KOPT-K1 (cell line): Measurements from ENCODE around the gene CPLANE1.

Experiments used
- H3K27ac ChIP-seq: fragments of 200-600 bp; sonication (generic); 2 replicates; pipeline ENCODE4 v1.5.1; 2016; ENCODE audit warnings: antibody characterized with exemption, mild to moderate bottlenecking, low read depth, low read length; ENCODE audit not compliant: poor library complexity, severe bottlenecking
- H3K36me3 ChIP-seq: fragments of 200-600 bp; sonication (generic); 2 replicates; pipeline ENCODE4 v1.5.1; 2017; ENCODE audit warnings: antibody characterized with exemption, mild to moderate bottlenecking, low read length, moderate library complexity; ENCODE audit not compliant: insufficient read depth
- H3K9me3 ChIP-seq: fragments of 200-600 bp; sonication (generic); 2 replicates; pipeline ENCODE4 v1.5.1; 2017; ENCODE audit warnings: antibody characterized with exemption, low read length, mild to moderate bottlenecking; ENCODE audit not compliant: insufficient read depth, poor library complexity, severe bottlenecking

CPLANE1 gene

DNA sequence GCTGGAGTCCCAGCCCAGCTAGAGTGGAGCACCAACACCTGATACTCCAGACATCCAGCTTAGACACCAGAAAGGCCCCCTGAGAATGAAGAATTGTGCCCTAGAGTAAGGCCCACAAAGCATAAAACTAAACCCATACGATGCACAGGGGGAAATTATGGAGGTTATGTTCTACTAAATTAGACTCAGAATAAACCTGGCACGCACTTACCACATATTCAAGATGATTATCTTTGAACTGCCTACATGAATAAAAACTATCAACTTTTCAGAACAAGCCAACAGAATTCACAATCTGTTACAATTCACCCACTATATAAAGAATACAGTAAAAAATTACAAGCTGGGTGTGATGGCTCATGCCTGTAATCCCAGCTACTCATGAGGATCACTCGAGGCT is 168.5 kb downstream of the CPLANE1 start:
- H3K9me3 ChIP-seq = no peaks in the 10 kb centered on the region
- peaks cover 26% of the 10 kb centered on the region for H3K36me3 ChIP-seq
- peak overlapping the region; percentile 35 for H3K27ac ChIP-seq

DNA sequence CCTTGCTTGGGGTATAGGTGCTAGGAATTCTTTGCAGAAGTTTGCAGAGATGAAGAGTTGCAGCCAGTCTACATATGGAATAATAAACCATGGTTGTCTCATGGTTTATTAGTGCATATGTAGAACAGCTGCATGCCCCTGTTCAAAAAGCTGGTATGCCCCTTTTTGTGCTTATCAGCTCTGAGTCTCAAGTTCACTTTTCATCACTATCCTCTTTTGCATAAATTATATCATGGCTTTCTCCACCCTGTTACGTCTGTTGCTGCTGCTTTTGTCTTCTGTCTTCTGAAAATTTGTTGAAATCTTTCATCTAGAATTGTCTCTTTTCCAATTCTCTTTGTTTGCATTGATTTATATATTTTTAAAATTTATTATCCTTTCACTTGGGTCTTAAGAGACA is 172.0 kb downstream of the CPLANE1 start:
- H3K36me3 ChIP-seq = peaks cover 18% of the 10 kb centered on the region
- H3K9me3 ChIP-seq = no peaks in the 10 kb centered on the region

DNA sequence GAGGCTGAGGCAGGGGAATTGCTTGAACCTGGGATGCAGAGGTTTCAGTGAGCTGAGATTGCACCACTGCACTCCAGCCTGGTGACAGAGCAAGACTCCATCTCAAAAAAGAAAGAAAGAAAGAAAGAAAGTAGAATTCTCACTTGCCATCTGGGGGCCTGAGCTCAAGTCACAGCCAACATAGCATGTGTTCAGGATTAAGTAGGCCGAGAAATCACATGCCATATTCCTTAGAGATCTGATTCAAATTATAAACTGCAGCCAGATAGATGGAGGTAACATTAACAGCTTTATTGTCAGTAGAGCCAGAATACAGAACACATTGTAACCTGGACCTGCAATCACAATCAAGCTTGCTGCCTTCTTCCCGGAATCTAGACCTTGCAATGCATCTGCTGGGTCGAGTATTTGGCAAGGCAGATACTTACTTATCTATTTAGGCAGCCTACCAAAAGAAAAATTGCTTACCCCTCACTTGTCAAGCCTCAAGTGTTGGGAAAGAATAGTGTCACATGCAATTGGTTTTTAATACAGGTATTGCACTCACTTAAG is 173.7 kb downstream of the CPLANE1 start:
- H3K36me3 ChIP-seq = peaks cover 18% of the 10 kb centered on the region
- no peak overlapping the region for H3K27ac ChIP-seq

More for the DNA sequence above, 172.0 kb downstream of the CPLANE1 start:
- no peak overlapping the region for H3K27ac ChIP-seq

DNA sequence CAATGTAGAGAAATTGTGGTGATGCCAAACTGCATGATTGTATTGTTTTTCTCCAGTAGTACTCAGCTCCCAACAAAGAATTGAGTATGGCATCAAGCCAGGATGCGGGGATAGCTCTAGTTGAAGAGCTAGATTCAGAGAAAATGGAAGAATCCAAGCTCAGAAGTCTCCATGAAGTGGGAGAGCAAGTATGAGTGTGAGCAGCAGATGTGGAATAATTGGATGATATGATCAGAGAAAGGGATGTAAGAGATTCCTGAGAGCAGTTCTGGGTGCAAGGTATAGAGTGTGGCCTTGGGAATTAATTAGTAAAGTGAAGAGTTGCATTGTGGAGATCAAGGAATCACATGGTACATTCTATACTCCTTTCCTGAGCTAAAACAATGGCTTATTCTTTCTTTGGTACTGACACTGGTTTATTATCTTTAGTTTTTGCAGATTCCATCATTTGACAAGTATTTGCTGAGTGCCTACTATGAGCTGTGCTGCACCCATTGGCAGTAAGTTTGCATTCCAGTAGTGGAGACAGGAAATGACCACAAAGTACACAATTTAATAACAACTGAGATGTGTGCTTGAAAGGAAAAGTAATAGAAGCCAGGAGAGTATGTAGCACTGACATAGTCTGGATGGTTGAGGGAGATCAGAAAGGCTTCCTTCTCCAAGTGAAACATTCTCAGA is 177.1 kb downstream of the CPLANE1 start:
- Histone ChIP-seq H3K36me3 (peaks cover 6% of the 10 kb centered on the region; the same call in 1 of the 2 replicates), H3K27ac (no peak overlapping the region), H3K9me3 (no peaks in the 10 kb centered on the region)

More for the DNA sequence above, 173.7 kb downstream of the CPLANE1 start:
- no peaks in the 10 kb centered on the region for H3K9me3 ChIP-seq

DNA sequence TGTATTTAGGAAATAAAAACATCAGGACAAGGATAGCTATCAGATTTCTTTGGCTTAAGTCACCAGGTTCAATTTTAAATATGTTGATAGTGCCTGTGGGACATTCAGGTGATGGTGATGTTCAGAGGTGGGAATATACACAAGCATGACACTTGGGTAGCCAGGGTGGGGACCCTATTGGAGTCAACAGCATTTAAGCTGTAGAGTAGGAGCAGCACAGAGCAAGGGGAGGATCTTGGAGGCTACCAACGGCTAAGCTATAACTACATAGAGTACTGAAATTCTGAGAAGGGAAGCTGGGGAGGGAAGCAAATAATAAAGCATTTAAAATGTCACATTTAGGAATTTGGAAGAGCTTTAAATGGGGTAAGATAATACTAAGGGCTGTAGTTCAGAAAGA is 177.7 kb downstream of the CPLANE1 start:
- peaks cover 10% of the 10 kb centered on the region for H3K36me3 ChIP-seq
- no peaks in the 10 kb centered on the region for H3K9me3 ChIP-seq
- H3K27ac ChIP-seq = no peak overlapping the region

DNA sequence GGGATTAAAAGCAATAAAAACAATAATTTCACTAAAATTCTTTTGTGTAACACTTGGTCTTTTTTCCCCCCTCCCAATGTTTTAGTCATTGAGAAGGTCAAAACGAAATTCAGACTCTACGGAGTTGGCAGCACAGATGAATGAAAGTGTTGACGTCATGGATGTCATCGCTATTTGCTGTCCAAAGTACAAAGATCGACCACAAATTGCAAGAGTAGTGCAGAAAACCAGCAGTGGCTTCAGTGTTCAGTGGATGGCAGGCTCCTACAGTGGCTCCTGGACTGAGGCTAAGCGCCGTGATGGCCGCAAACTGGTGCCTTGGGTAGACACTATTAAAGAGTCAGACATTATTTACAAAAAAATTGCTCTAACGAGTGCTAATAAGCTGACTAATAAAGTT is 184.7 kb downstream of the CPLANE1 start:
- Histone ChIP-seq H3K9me3 (no peaks in the 10 kb centered on the region), H3K36me3 (peaks cover 76% of the 10 kb centered on the region), H3K27ac (no peak overlapping the region)

DNA sequence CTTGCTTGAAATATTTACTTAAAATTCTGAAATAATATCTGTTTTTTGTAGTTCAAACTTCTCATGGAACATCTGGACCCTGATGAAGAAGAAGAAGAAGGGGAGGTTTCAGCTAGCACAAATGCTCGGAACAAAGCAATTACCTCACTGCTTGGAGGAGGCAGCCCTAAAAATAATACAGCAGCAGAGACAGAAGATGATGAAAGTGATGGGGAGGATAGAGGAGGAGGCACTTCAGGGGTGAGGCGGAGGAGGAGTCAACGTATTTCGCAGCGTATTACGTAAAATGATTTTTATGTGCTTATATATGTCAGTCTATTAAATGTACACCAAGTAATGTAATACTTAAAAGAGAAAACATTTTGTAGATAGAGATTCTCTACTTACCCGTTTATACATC is 185.4 kb downstream of the CPLANE1 start:
- no peaks in the 10 kb centered on the region for H3K9me3 ChIP-seq
- H3K36me3 ChIP-seq = peaks cover 83% of the 10 kb centered on the region
- no peak overlapping the region for H3K27ac ChIP-seq

DNA sequence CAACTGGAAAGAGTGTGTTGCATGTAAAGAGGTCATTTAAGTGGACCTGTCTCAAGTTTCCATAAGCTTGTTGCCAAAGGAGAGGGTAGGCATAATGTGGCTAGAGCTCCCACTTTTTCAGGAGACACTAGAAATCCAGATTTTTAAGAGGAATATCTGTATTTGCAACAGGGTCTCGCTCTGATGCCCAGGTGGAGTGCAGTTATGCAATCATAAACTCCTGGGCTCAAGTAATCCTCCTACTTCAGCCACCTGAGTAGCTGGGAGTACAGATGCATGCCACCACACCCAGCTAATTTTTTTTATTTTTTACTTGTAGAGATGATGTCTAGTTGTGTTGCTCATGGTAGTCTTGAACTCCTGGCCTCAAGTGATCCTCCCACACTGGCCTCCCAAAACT is 189.1 kb downstream of the CPLANE1 start:
- H3K36me3 ChIP-seq = peaks cover 89% of the 10 kb centered on the region
- no peak overlapping the region for H3K27ac ChIP-seq

DNA sequence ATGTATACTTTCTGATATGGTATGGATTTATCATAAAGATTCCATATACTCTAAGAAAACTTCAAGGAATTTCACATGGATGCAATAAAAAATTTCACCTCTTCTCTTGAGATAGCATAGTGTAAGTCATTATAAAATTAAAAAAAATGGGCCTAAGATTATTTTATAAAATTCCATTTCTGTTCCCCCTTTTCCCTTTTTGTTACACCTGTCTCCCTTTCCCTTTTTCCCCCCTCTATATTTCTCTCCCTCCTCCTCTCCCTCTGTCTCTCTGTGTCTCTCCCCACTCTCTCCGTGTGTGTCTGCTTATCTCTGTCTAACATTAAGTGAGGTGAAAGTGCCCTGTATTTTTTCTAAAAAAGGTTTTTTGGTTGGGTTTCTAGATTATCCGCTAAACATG is 192.4 kb downstream of the CPLANE1 start:
- no peak overlapping the region for H3K27ac ChIP-seq
- H3K9me3 ChIP-seq = no peaks in the 10 kb centered on the region
- peaks cover 91% of the 10 kb centered on the region for H3K36me3 ChIP-seq

More for the DNA sequence above, 189.1 kb downstream of the CPLANE1 start:
- no peaks in the 10 kb centered on the region for H3K9me3 ChIP-seq
